ENCODE measurements around the gene PLEKHM3. TPM values are rescaled to one million over a fixed set of nuclear protein-coding genes. Genes with fewer than 3 reads are reported as not detected.

PLEKHM3 gene
- total RNA-seq, 1 donor from 2014 or later = 15.6 TPM

Other genes with a start within 250 kb of the PLEKHM3 start
- not detected for gene CRYGD, start 99.0 kb upstream of the PLEKHM3 start, total RNA-seq
- gene CRYGC, start 104.3 kb upstream of the PLEKHM3 start, total RNA-seq = not detected
- gene CRYGB, start 120.6 kb upstream of the PLEKHM3 start, total RNA-seq = not detected
- gene CRYGA, start 138.1 kb upstream of the PLEKHM3 start, total RNA-seq = not detected
- gene C2orf80, start 164.5 kb upstream of the PLEKHM3 start, total RNA-seq = not detected
- gene IDH1, start 229.5 kb upstream of the PLEKHM3 start, total RNA-seq = 126 TPM
- 29.6 TPM for gene PIKFYVE, start 240.7 kb upstream of the PLEKHM3 start, total RNA-seq